HL-60 (cell line): ENCODE data around the gene ZNF627.

ENCODE experiments used
- DNase-seq, 2 experiments: peaks; one replicate each; pipeline ENCODE4 v3.0.0-alpha.2; 2010 to 2020; ENCODE audit warnings: low read depth in 1 of 2, low spot score in 1 of 2
- H3K27ac ChIP-seq: fragments of 250-450 bp; sonication (Bioruptor Pico); replicated peaks from 2 replicates; pipeline ENCODE4 v1.5.1; 2020; ENCODE audit warnings: mild to moderate bottlenecking, moderate library complexity
- H3K27me3 ChIP-seq: fragments of 250-450 bp; sonication (Bioruptor Pico); 2 replicates; pipeline ENCODE4 v1.5.1; 2021; ENCODE audit warnings: mild to moderate bottlenecking, moderate library complexity; ENCODE audit not compliant: insufficient read depth, poor library complexity, severe bottlenecking
- H3K4me3 ChIP-seq: replicated peaks from 2 replicates; pipeline ENCODE4 v1.5.1; 2011; ENCODE audit warnings: mild to moderate bottlenecking, control low read depth, low read length; ENCODE audit not compliant: insufficient read depth
- GABPA ChIP-seq: IDR thresholded peaks from 2 replicates; pipeline ENCODE4 v1.6.1; 2012; ENCODE audit warnings: low read depth
- POLR2AphosphoS5 ChIP-seq: IDR thresholded peaks from 2 replicates; pipeline ENCODE4 v1.6.1; 2012; ENCODE audit warnings: low read depth
- SPI1 ChIP-seq: IDR thresholded peaks from 2 replicates; pipeline ENCODE4 v1.6.1; 2012; ENCODE audit warnings: low read depth, mild to moderate bottlenecking, borderline replicate concordance
- TF ChIP-seq, protein P1 (sequence below): IDR thresholded peaks from 2 replicates; pipeline ENCODE4 v1.6.1; 2012; ENCODE audit warnings: low read depth; ENCODE audit not compliant: insufficient replicate concordance
- TF ChIP-seq, protein P2 (sequence below): IDR thresholded peaks from one replicate; pipeline ENCODE4 v1.5.1; 2011; ENCODE audit warnings: low read length, control low read depth, inconsistent platforms; ENCODE audit not compliant: insufficient read depth

ZNF627 gene

DNA sequence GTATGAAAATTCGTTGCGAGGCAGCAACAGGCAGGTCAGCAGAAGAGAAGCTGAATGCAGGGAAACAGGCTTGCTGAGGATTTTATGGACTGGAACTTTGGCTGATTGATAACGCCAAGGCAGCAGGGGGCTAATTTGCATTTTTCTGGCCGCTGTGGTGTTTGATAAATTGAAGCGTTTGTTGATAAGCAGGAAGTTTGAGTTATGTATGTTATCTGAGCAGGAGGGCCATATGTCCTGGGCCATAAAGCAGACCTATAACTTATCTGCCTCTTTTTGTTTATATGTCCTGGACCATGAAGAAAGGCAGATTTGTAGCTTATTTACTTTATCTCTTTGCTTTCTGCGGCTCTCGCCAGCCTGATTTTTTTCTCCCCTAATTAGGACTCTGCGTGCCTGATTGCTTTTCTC, 65.9 kb downstream of the ZNF627 start:
- no peak for TF ChIP-seq SPI1
- TF ChIP-seq, protein P1, sequence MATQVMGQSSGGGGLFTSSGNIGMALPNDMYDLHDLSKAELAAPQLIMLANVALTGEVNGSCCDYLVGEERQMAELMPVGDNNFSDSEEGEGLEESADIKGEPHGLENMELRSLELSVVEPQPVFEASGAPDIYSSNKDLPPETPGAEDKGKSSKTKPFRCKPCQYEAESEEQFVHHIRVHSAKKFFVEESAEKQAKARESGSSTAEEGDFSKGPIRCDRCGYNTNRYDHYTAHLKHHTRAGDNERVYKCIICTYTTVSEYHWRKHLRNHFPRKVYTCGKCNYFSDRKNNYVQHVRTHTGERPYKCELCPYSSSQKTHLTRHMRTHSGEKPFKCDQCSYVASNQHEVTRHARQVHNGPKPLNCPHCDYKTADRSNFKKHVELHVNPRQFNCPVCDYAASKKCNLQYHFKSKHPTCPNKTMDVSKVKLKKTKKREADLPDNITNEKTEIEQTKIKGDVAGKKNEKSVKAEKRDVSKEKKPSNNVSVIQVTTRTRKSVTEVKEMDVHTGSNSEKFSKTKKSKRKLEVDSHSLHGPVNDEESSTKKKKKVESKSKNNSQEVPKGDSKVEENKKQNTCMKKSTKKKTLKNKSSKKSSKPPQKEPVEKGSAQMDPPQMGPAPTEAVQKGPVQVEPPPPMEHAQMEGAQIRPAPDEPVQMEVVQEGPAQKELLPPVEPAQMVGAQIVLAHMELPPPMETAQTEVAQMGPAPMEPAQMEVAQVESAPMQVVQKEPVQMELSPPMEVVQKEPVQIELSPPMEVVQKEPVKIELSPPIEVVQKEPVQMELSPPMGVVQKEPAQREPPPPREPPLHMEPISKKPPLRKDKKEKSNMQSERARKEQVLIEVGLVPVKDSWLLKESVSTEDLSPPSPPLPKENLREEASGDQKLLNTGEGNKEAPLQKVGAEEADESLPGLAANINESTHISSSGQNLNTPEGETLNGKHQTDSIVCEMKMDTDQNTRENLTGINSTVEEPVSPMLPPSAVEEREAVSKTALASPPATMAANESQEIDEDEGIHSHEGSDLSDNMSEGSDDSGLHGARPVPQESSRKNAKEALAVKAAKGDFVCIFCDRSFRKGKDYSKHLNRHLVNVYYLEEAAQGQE: no peak
- TF ChIP-seq POLR2AphosphoS5: no peak
- TF ChIP-seq, protein P2, sequence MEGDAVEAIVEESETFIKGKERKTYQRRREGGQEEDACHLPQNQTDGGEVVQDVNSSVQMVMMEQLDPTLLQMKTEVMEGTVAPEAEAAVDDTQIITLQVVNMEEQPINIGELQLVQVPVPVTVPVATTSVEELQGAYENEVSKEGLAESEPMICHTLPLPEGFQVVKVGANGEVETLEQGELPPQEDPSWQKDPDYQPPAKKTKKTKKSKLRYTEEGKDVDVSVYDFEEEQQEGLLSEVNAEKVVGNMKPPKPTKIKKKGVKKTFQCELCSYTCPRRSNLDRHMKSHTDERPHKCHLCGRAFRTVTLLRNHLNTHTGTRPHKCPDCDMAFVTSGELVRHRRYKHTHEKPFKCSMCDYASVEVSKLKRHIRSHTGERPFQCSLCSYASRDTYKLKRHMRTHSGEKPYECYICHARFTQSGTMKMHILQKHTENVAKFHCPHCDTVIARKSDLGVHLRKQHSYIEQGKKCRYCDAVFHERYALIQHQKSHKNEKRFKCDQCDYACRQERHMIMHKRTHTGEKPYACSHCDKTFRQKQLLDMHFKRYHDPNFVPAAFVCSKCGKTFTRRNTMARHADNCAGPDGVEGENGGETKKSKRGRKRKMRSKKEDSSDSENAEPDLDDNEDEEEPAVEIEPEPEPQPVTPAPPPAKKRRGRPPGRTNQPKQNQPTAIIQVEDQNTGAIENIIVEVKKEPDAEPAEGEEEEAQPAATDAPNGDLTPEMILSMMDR: no peak
- no peak for TF ChIP-seq GABPA
- no peaks in the 10 kb centered on the region for H3K27me3 ChIP-seq
- H3K27ac ChIP-seq: no peak overlapping the region
- H3K4me3 ChIP-seq: no peak overlapping the region
- DNase-seq: no peak
